ENCODE data around the gene MYMK. TPM values are rescaled to one million over a fixed set of nuclear protein-coding genes. Genes with fewer than 3 reads are reported as not detected.

Gene MYMK
- polyA plus RNA-seq, 1 experiment = not detected

GRCh38 chr9:133522073-133522910 lies 2.5 kb downstream of the MYMK start:
- no peak overlapping the region for H3K4me3 ChIP-seq (ENCODE audit: low read depth, low read length)
- no peaks in the 10 kb centered on the region for H3K36me3 ChIP-seq (ENCODE audit: control insufficient read depth, insufficient read depth, low read length)
- CTCF ChIA-PET = interaction anchor here (0.9 kb wide), 1 partner anchor 336 kb away, joined by 3 read pairs; no protein-coding TSS in a partner anchor
- DNase-seq (ENCODE audit: low read depth) = no peak
- TF ChIP-seq CTCF (IDR thresholded peaks at IDR 0.05; ENCODE audit: insufficient read depth, low read depth, low read length) = no peak
- peaks cover 5% of the 10 kb centered on the region for H3K27me3 ChIP-seq (ENCODE audit: control insufficient read depth, insufficient read depth, low read length)
- POLR2A ChIA-PET = no interaction called here

- peaks cover 1% of the 10 kb centered on the region for H3K27me3 ChIP-seq (ENCODE audit: control insufficient read depth, insufficient read depth, low read length)
- CTCF ChIA-PET = no interaction called here
- DNase-seq (ENCODE audit: low read depth) = no peak
- H3K4me3 ChIP-seq (ENCODE audit: low read depth, low read length) = no peak overlapping the region
- no peaks in the 10 kb centered on the region for H3K36me3 ChIP-seq (ENCODE audit: control insufficient read depth, insufficient read depth, low read length)
- POLR2A ChIA-PET = no interaction called here
- no peak for TF ChIP-seq CTCF (IDR thresholded peaks at IDR 0.05; ENCODE audit: insufficient read depth, low read depth, low read length)
Measured at GRCh38 chr9:133521122-133522072, 3.4 kb downstream of the MYMK start.

- CTCF ChIA-PET = no interaction called here
- H3K36me3 ChIP-seq (ENCODE audit: control insufficient read depth, insufficient read depth, low read length) = no peaks in the 10 kb centered on the region
- DNase-seq (ENCODE audit: low read depth) = no peak
- no peak overlapping the region for H3K4me3 ChIP-seq (ENCODE audit: low read depth, low read length)
- no peak for TF ChIP-seq CTCF (IDR thresholded peaks at IDR 0.05; ENCODE audit: insufficient read depth, low read depth, low read length)
- POLR2A ChIA-PET = no interaction called here
- peaks cover 1% of the 10 kb centered on the region for H3K27me3 ChIP-seq (ENCODE audit: control insufficient read depth, insufficient read depth, low read length)
Measured at GRCh38 chr9:133520121-133520835, 4.5 kb downstream of the MYMK start.

DNA sequence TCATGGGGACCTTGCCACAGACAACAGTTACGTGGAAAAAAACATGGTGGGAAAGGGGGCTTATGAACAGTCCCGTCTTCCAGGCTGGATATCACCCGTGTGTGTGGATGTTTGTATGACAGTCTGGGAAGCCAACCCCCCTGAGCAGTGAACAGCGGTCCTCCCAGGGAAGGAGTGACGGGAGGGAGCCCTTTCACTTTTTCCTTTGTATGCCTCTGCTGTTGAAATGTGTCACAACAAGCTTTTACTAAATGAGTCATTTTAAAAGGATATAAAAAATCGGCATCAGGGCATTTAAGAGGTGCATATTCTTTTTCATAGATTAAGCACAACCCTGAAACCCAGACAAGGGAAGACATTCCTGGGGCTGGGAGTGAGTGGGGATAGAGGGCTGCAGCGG lies 5.1 kb downstream of the MYMK start:
- DNase-seq (ENCODE audit: low read depth) = no peak
- Histone ChIP-seq H3K36me3 (ENCODE audit: control insufficient read depth, insufficient read depth, low read length) (no peaks in the 10 kb centered on the region), H3K27me3 (ENCODE audit: control insufficient read depth, insufficient read depth, low read length) (peaks cover 1% of the 10 kb centered on the region), H3K4me3 (ENCODE audit: low read depth, low read length) (no peak overlapping the region)
- ChIA-PET POLR2A (no interaction called here), CTCF (no interaction called here)
- no peak for TF ChIP-seq CTCF (IDR thresholded peaks at IDR 0.05; ENCODE audit: insufficient read depth, low read depth, low read length)
